Skin of body (tissue), 2 donors: ENCODE results near the gene SCD5. TPM values are rescaled to one million over a fixed set of nuclear protein-coding genes. Genes with fewer than 3 reads are reported as not detected.
A peak's percentile ranks its signal among the peaks of the same experiment; 100 is the strongest.

Source experiments
- DNase-seq: peaks from one replicate; lab custom pipeline; 2025; lab: John Stamatoyannopoulos, UW
- total RNA-seq: library from RNA; depleted of rRNA; stranded (reverse); fragments of >200 nt; gene quantifications from one replicate; pipeline ENCODE4 v1.2.3, GENCODE V29; 2014

SCD5 gene
- total RNA-seq, 1 donor from 2014 or later: 15.5 TPM

- DNase-seq: no peak
Observed at GRCh38 chr4:82770607-82771006, 28.0 kb downstream of the SCD5 start.

- no peak for DNase-seq
Observed at GRCh38 chr4:82765134-82765533, 33.5 kb downstream of the SCD5 start.

- peak; percentile 36 for DNase-seq
Observed at GRCh38 chr4:82761229-82761628, 37.4 kb downstream of the SCD5 start.

- DNase-seq: no peak
Observed at GRCh38 chr4:82758701-82759685, 39.6 kb downstream of the SCD5 start.

- DNase-seq: no peak
Observed at GRCh38 chr4:82756061-82756460, 42.5 kb downstream of the SCD5 start.

- no peak for DNase-seq
Observed at GRCh38 chr4:82755650-82756049, 42.9 kb downstream of the SCD5 start.

GRCh38 chr4:82754513-82755165, 44.0 kb downstream of the SCD5 start:
- DNase-seq: no peak

GRCh38 chr4:82753725-82754410, 44.7 kb downstream of the SCD5 start:
- DNase-seq: peak; percentile 27

GRCh38 chr4:82753238-82753637, 45.4 kb downstream of the SCD5 start:
- no peak for DNase-seq

GRCh38 chr4:82748810-82749470, 49.7 kb downstream of the SCD5 start:
- no peak for DNase-seq

GRCh38 chr4:82747686-82748575, 50.7 kb downstream of the SCD5 start:
- no peak for DNase-seq

GRCh38 chr4:82746705-82747574, 51.7 kb downstream of the SCD5 start:
- no peak for DNase-seq

GRCh38 chr4:82745173-82745842, 53.3 kb downstream of the SCD5 start:
- DNase-seq: no peak

- no peak for DNase-seq
Observed at GRCh38 chr4:82744284-82744968, 54.2 kb downstream of the SCD5 start.

- no peak for DNase-seq
Observed at GRCh38 chr4:82741188-82741587, 57.4 kb downstream of the SCD5 start.

GRCh38 chr4:82739287-82740190, 59.1 kb downstream of the SCD5 start:
- no peak for DNase-seq

- DNase-seq: no peak
Observed at GRCh38 chr4:82737354-82737753, 61.2 kb downstream of the SCD5 start.
